ENCODE results near the gene PRDX3. TPM values are rescaled to one million over a fixed set of nuclear protein-coding genes. Genes with fewer than 3 reads are reported as not detected.
A peak's percentile ranks its signal among the peaks of the same experiment; 100 is the strongest.

PRDX3 gene
- total and polyA plus RNA-seq, 7 donors, result 133 to 267 (median 172) TPM

- WGBS, 2 donors, result 43 to 48% methylated on average over 9 of the region's 9 CpGs
- Histone ChIP-seq H3K27me3 (no peaks in the 10 kb centered on the region), H3K4me3 (peak overlapping the region; percentile 60 to 87 (median 69)), H3K27ac (peak overlapping the region; percentile 92 to 100 (median 98)), H3K4me1 (peaks cover 0 to 72% (median 62%) of the 10 kb centered on the region in 4 donors), H3K36me3 (no peaks in the 10 kb centered on the region), H3K9me3 (no peaks in the 10 kb centered on the region)
- intact Hi-C loops (cut with DNase I), result loop anchor here (1.0 to 5.0 kb wide), 2 partner anchors 41 to 387 kb away; partner anchors contain the start of gene TIAL1
- no peak for DNase-seq
- no peak for TF ChIP-seq EP300 (IDR thresholded peaks at IDR 0.05)
- TF ChIP-seq CTCF (IDR thresholded peaks at IDR 0.05), result peak in 2 of 4 experiments; percentile 8 to 35
Measured at GRCh38 chr10:119209736-119210355, 31.2 kb upstream of the PRDX3 start.

GRCh38 chr10:119209035-119209735 lies 30.6 kb upstream of the PRDX3 start:
- peaks cover 0 to 68% (median 60%) of the 10 kb centered on the region in 4 donors for H3K4me1 ChIP-seq
- H3K27ac ChIP-seq, result peak overlapping the region; percentile 92 to 100 (median 98)
- intact Hi-C loops (cut with DNase I), result loop anchor here (1.0 to 5.0 kb wide), 2 partner anchors 42 to 388 kb away; partner anchors contain the start of gene TIAL1
- no peaks in the 10 kb centered on the region for H3K36me3 ChIP-seq
- peak; percentile 86 for DNase-seq
- H3K4me3 ChIP-seq, result peak overlapping the region; percentile 60 to 87 (median 69)
- H3K9me3 ChIP-seq, result no peaks in the 10 kb centered on the region
- TF ChIP-seq CTCF (IDR thresholded peaks at IDR 0.05), result peak in 3 of 4 experiments; percentile 75 to 88 (median 79)
- no peak for TF ChIP-seq POLR2A (IDR thresholded peaks at IDR 0.05)
- no peak for TF ChIP-seq EP300 (IDR thresholded peaks at IDR 0.05)
- TF ChIP-seq POLR2AphosphoS5 (IDR thresholded peaks at IDR 0.05), result peak in 2 of 4 donors; percentile 7 to 15
- H3K27me3 ChIP-seq, result no peaks in the 10 kb centered on the region
- WGBS, 2 donors, result 14 to 26% methylated on average over 15 of the region's 15 CpGs

GRCh38 chr10:119208553-119208940 lies 29.9 kb upstream of the PRDX3 start:
- peaks cover 0 to 62% (median 55%) of the 10 kb centered on the region in 4 donors for H3K4me1 ChIP-seq
- intact Hi-C loops (cut with DNase I), result loop anchor here (5.0 kb wide), 1 partner anchor 389 kb away; the partner anchor contains the start of gene TIAL1
- peak overlapping the region; percentile 92 to 100 (median 98) for H3K27ac ChIP-seq
- peak; percentile 2 for DNase-seq
- peak overlapping the region; percentile 60 to 87 (median 69) for H3K4me3 ChIP-seq
- H3K9me3 ChIP-seq, result no peaks in the 10 kb centered on the region
- H3K36me3 ChIP-seq, result no peaks in the 10 kb centered on the region
- no peak for TF ChIP-seq CTCF (IDR thresholded peaks at IDR 0.05)
- TF ChIP-seq POLR2A (IDR thresholded peaks at IDR 0.05), result no peak
- TF ChIP-seq EP300 (IDR thresholded peaks at IDR 0.05), result no peak
- no peak for TF ChIP-seq POLR2AphosphoS5 (IDR thresholded peaks at IDR 0.05)
- H3K27me3 ChIP-seq, result no peaks in the 10 kb centered on the region
- 11% methylated on average over 3 of the region's 3 CpGs for WGBS, 2 donors

- peak; percentile 78 for DNase-seq
- Histone ChIP-seq H3K27ac (peak overlapping the region; percentile 92 to 100 (median 98)), H3K27me3 (no peaks in the 10 kb centered on the region), H3K4me3 (peak overlapping the region; percentile 60 to 87 (median 69)), H3K4me1 (peaks cover 0 to 56% (median 49%) of the 10 kb centered on the region in 4 donors), H3K36me3 (no peaks in the 10 kb centered on the region), H3K9me3 (no peaks in the 10 kb centered on the region)
- intact Hi-C loops (cut with DNase I), result loop anchor here (2.0 to 5.0 kb wide), 3 partner anchors 99 to 389 kb away; partner anchors contain the start of gene TIAL1
- WGBS, 2 donors, result 0 to 1% methylated on average over 62 of the region's 62 CpGs
- TF ChIP-seq CTCF (IDR thresholded peaks at IDR 0.05) (no peak), EP300 (IDR thresholded peaks at IDR 0.05) (no peak), POLR2AphosphoS5 (IDR thresholded peaks at IDR 0.05) (peak in 1 of 4 donors; percentile 20), POLR2A (IDR thresholded peaks at IDR 0.05) (no peak)
Measured at GRCh38 chr10:119207713-119208552, 29.3 kb upstream of the PRDX3 start.

Measured in sigmoid colon (tissue), 7 donors.